Measurements from ENCODE around the gene TPD52L1. TPM values are rescaled to one million over a fixed set of nuclear protein-coding genes. Genes with fewer than 3 reads are reported as not detected.

TPD52L1 gene
- total and polyA plus RNA-seq, 2 experiments from 2014 or later, result 22.8 to 24.0 TPM

DNA sequence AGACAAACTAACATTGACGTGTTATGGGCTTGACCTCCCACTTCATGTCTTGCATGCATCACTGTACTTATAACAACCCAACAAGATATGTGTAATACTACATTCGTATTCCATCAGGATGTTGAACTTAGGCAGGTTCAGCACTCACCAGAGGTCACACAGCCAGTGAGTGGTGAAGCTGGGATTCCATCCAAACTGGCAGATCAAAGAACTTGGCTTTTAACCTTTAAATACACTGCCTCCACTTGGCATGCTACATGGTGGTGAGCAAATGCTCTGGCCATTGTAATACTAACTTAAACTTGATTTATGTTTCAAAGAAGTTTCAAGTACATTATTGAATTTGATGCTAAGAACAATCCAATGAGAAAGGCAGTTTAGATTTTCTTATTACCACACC is 158.9 kb downstream of the TPD52L1 start:
- Mint-ChIP-seq H3K9me3 (no peaks in the 10 kb centered on the region), H3K27ac (no peak overlapping the region), H3K4me3 (no peak overlapping the region), H3K4me1 (peaks cover 10% of the 10 kb centered on the region), H3K27me3 (ENCODE audit: insufficient read depth, low read depth, poor library complexity) (no peaks in the 10 kb centered on the region), H3K36me3 (ENCODE audit: low read depth) (no peaks in the 10 kb centered on the region)
- Histone ChIP-seq H3K4me3 (no peak overlapping the region), H2AFZ (no peak overlapping the region), H3K4me2 (no peak overlapping the region), H3K27me3 (ENCODE audit: insufficient read depth) (no peaks in the 10 kb centered on the region), H3F3A (replicated peaks; ENCODE audit: low read depth) (no peaks in the 10 kb centered on the region), H3K36me3 (ENCODE audit: insufficient read depth) (no peaks in the 10 kb centered on the region), H3K79me2 (replicated peaks; ENCODE audit: insufficient read depth) (no peaks in the 10 kb centered on the region), H3K4me1 (ENCODE audit: insufficient read depth) (peaks cover 6% of the 10 kb centered on the region; the same call in 1 of the 2 replicates), H4K20me1 (replicated peaks; ENCODE audit: insufficient read depth) (no peaks in the 10 kb centered on the region), H3K27ac (ENCODE audit: low read depth) (no peak overlapping the region), H3K9me2 (ENCODE audit: insufficient read depth) (no peaks in the 10 kb centered on the region)
- TF ChIP-seq POLR2AphosphoS5 (IDR thresholded peaks at IDR 0.05; ENCODE audit: low read depth) (no peak), EZH2 (IDR thresholded peaks at IDR 0.05; ENCODE audit: low read depth, unreplicated experiment) (no peak), NANOG (IDR thresholded peaks at IDR 0.05; ENCODE audit: borderline replicate concordance) (no peak), ZNF114 (CRISPR knock-in tag; IDR thresholded peaks at IDR 0.05) (no peak), CREB1 (CRISPR knock-in tag; IDR thresholded peaks at IDR 0.05; ENCODE audit: low read depth) (no peak), ZNF331 (CRISPR knock-in tag; IDR thresholded peaks at IDR 0.05; ENCODE audit: low read depth) (no peak)
- TF ChIP-seq, protein P1, sequence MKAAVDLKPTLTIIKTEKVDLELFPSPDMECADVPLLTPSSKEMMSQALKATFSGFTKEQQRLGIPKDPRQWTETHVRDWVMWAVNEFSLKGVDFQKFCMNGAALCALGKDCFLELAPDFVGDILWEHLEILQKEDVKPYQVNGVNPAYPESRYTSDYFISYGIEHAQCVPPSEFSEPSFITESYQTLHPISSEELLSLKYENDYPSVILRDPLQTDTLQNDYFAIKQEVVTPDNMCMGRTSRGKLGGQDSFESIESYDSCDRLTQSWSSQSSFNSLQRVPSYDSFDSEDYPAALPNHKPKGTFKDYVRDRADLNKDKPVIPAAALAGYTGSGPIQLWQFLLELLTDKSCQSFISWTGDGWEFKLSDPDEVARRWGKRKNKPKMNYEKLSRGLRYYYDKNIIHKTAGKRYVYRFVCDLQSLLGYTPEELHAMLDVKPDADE (IDR thresholded peaks at IDR 0.05), result no peak
- TF ChIP-seq, protein P2, sequence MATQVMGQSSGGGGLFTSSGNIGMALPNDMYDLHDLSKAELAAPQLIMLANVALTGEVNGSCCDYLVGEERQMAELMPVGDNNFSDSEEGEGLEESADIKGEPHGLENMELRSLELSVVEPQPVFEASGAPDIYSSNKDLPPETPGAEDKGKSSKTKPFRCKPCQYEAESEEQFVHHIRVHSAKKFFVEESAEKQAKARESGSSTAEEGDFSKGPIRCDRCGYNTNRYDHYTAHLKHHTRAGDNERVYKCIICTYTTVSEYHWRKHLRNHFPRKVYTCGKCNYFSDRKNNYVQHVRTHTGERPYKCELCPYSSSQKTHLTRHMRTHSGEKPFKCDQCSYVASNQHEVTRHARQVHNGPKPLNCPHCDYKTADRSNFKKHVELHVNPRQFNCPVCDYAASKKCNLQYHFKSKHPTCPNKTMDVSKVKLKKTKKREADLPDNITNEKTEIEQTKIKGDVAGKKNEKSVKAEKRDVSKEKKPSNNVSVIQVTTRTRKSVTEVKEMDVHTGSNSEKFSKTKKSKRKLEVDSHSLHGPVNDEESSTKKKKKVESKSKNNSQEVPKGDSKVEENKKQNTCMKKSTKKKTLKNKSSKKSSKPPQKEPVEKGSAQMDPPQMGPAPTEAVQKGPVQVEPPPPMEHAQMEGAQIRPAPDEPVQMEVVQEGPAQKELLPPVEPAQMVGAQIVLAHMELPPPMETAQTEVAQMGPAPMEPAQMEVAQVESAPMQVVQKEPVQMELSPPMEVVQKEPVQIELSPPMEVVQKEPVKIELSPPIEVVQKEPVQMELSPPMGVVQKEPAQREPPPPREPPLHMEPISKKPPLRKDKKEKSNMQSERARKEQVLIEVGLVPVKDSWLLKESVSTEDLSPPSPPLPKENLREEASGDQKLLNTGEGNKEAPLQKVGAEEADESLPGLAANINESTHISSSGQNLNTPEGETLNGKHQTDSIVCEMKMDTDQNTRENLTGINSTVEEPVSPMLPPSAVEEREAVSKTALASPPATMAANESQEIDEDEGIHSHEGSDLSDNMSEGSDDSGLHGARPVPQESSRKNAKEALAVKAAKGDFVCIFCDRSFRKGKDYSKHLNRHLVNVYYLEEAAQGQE (IDR thresholded peaks at IDR 0.05; ENCODE audit: unreplicated experiment), result no peak
- ATAC-seq, result no peak
- no peak for DNase-seq (ENCODE audit: low spot score)

DNA sequence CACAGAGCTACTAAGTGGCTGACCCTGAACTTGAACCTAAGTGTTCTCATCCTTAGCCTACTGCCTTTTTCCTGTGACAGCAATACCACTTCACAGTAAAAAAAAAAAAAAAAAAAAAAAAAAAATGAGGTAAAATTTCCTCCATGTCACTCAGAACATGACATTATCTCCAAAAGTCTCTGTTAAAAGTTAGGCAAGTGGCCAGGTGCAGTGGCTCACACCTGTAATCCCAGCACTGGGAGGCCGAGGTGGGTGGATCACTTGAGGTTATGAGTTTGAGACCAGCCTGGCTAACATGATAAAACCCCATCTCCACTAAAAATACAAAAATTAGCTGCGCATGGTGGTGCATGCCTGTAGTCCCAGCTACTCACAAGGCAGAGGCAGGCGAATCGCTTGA is 159.4 kb downstream of the TPD52L1 start:
- Histone ChIP-seq H3K36me3 (ENCODE audit: insufficient read depth) (no peaks in the 10 kb centered on the region), H3K4me1 (ENCODE audit: insufficient read depth) (peaks cover 6% of the 10 kb centered on the region; the same call in 1 of the 2 replicates)

More for the DNA sequence above, 159.4 kb downstream of the TPD52L1 start:
- Mint-ChIP-seq H3K4me1 (peaks cover 10% of the 10 kb centered on the region), H3K27me3 (ENCODE audit: insufficient read depth, low read depth, poor library complexity) (peaks cover 1% of the 10 kb centered on the region), H3K27ac (no peak overlapping the region), H3K4me3 (no peak overlapping the region), H3K9me3 (no peaks in the 10 kb centered on the region), H3K36me3 (ENCODE audit: low read depth) (no peaks in the 10 kb centered on the region)
- no peak for DNase-seq (ENCODE audit: low spot score)
- TF ChIP-seq JUNB (IDR thresholded peaks at IDR 0.05; ENCODE audit: unreplicated experiment) (no peak), NANOG (IDR thresholded peaks at IDR 0.05; ENCODE audit: borderline replicate concordance) (no peak)
- TF ChIP-seq, protein P1 (IDR thresholded peaks at IDR 0.05), result no peak
- Histone ChIP-seq H3K4me2 (no peak overlapping the region), H3K79me2 (replicated peaks; ENCODE audit: insufficient read depth) (no peaks in the 10 kb centered on the region), H2AFZ (no peak overlapping the region), H3K4me3 (no peak overlapping the region), H4K20me1 (replicated peaks; ENCODE audit: insufficient read depth) (no peaks in the 10 kb centered on the region), H3F3A (replicated peaks; ENCODE audit: low read depth) (no peaks in the 10 kb centered on the region), H3K27ac (ENCODE audit: low read depth) (no peak overlapping the region), H3K9me2 (ENCODE audit: insufficient read depth) (no peaks in the 10 kb centered on the region), H3K27me3 (ENCODE audit: insufficient read depth) (no peaks in the 10 kb centered on the region)
- no peak for ATAC-seq

Other genes with a start within 250 kb of the TPD52L1 start
- 4.0 and 6.2 TPM in 2 replicates for gene RNF217, start 191.3 kb upstream of the TPD52L1 start, total RNA-seq (2014; rRNA removed; shearing (Covaris generic))
- 1.5 and 1.7 TPM in 2 replicates for gene RNF217, start 191.3 kb upstream of the TPD52L1 start, polyA plus RNA-seq (2016; fragmentation: Nextera tagmentation; extraction: Ambion mirVana)
- 69.4 and 69.5 TPM in 2 replicates for gene HDDC2, start 148.2 kb downstream of the TPD52L1 start, total RNA-seq (2014; rRNA removed; shearing (Covaris generic))
- 123 and 131 TPM in 2 replicates for gene HDDC2, start 148.2 kb downstream of the TPD52L1 start, polyA plus RNA-seq (2016; fragmentation: Nextera tagmentation; extraction: Ambion mirVana)

Measured in GM23338 (cell line).